HG02970 (cell line): ENCODE results near the gene PRKACA.
A peak's percentile ranks its signal among the peaks of the same experiment; 100 is the strongest.

ENCODE experiments used
- ATAC-seq: cut with Tn5 transposase; IDR thresholded peaks from one replicate; pipeline ENCODE4 v1.9.1; 2021; ENCODE audit warnings: mild to moderate bottlenecking, moderate library complexity, moderate number of reproducible peaks; ENCODE audit not compliant: unreplicated experiment, low FRiP score

PRKACA gene

GRCh38 chr19:14117668-14118164, at the start of gene PRKACA:
Gene PRKACA, minus strand, starts transcription at chr19:14117762. Its CDS starts 215 bp downstream, at chr19:14117547.
- ATAC-seq = peak; percentile 95

GRCh38 chr19:14166999-14167575, 49.5 kb upstream of the PRKACA start:
- no peak for ATAC-seq

- no peak for ATAC-seq
Measured at GRCh38 chr19:14165990-14166830, 48.6 kb upstream of the PRKACA start.

- no peak for ATAC-seq
Measured at GRCh38 chr19:14164724-14165493, 47.3 kb upstream of the PRKACA start.

GRCh38 chr19:14164082-14164481, 46.5 kb upstream of the PRKACA start:
- ATAC-seq = no peak

GRCh38 chr19:14162871-14163297, 45.3 kb upstream of the PRKACA start:
- ATAC-seq = no peak

GRCh38 chr19:14161305-14161704, 43.7 kb upstream of the PRKACA start:
- ATAC-seq = no peak

GRCh38 chr19:14160017-14160703, 42.6 kb upstream of the PRKACA start:
- ATAC-seq = no peak

- ATAC-seq = no peak
Measured at GRCh38 chr19:14159059-14159458, 41.5 kb upstream of the PRKACA start.

- no peak for ATAC-seq
Measured at GRCh38 chr19:14158276-14159023, 40.9 kb upstream of the PRKACA start.

GRCh38 chr19:14156971-14157717, 39.6 kb upstream of the PRKACA start:
- no peak for ATAC-seq

- no peak for ATAC-seq
Measured at GRCh38 chr19:14156122-14156521, 38.6 kb upstream of the PRKACA start.

- ATAC-seq = no peak
Measured at GRCh38 chr19:14155371-14155770, 37.8 kb upstream of the PRKACA start.

GRCh38 chr19:14152713-14153112, 35.2 kb upstream of the PRKACA start:
- no peak for ATAC-seq

- ATAC-seq = no peak
Measured at GRCh38 chr19:14150770-14151661, 33.5 kb upstream of the PRKACA start.

- ATAC-seq = no peak
Measured at GRCh38 chr19:14150041-14150769, 32.6 kb upstream of the PRKACA start.

GRCh38 chr19:14149509-14149994, 32.0 kb upstream of the PRKACA start:
- ATAC-seq = no peak
